A549 (cell line): ENCODE data around the gene MON2. TPM values are rescaled to one million over a fixed set of nuclear protein-coding genes. Genes with fewer than 3 reads are reported as not detected.
A peak's percentile ranks its signal among the peaks of the same experiment; 100 is the strongest.

Experiments used
- BHLHE40 ChIP-seq: IDR thresholded peaks from 2 replicates; pipeline ENCODE4 v1.6.1; 2012; ENCODE audit warnings: low read depth, low read length, inconsistent platforms
- CBX8 ChIP-seq: fragments of 200-600 bp; sonication (generic); IDR thresholded peaks from 2 replicates; pipeline ENCODE4 v1.6.1; 2016
- CHD4 ChIP-seq: fragments of 200-600 bp; sonication (generic); IDR thresholded peaks from 2 replicates; pipeline ENCODE4 v1.6.1; 2016; ENCODE audit warnings: antibody characterized with exemption, mild to moderate bottlenecking, borderline replicate concordance
- ESRRA ChIP-seq: fragments of 150-350 bp; IDR thresholded peaks from 2 replicates; pipeline ENCODE4 v1.6.1; 2014; ENCODE audit warnings: mild to moderate bottlenecking, low read length, borderline replicate concordance
- FOSL2 ChIP-seq, 2 experiments: fragments of 450-650 bp in 1 of 2; fragments of >200 bp in 1 of 2; sonication (Bioruptor Twin) in 1 of 2; formaldehyde crosslinking; IDR thresholded peaks; 2 replicates each; pipeline versions ENCODE4 v1.5.0 to v1.6.1; 2016 to 2020; ENCODE audit warnings: mild to moderate bottlenecking in 1 of 2, moderate library complexity in 1 of 2
- HEYL ChIP-seq: fragments of 250-450 bp; sonication (Bioruptor Pico); IDR thresholded peaks from 2 replicates; pipeline ENCODE4 v1.8.0; 2021; ENCODE audit warnings: mild to moderate bottlenecking, moderate library complexity
- HOXB5 ChIP-seq: fragments of 250-450 bp; sonication (Bioruptor Pico); IDR thresholded peaks from 2 replicates; pipeline ENCODE4 v1.5.0; 2020; ENCODE audit warnings: mild to moderate bottlenecking, moderate library complexity
- JUN ChIP-seq, 2 experiments: fragments of >200 bp; sonication (Bioruptor Twin); formaldehyde crosslinking; IDR thresholded peaks; 2 replicates in 1 of 2; 3 replicates in 1 of 2; pipeline ENCODE4 v1.6.1; 2016 to 2017
- JUNB ChIP-seq: fragments of >200 bp; sonication (Bioruptor Twin); formaldehyde crosslinking; IDR thresholded peaks from 2 replicates; pipeline ENCODE4 v1.6.1; 2016
- MAZ ChIP-seq: fragments of 150-350 bp; IDR thresholded peaks from 2 replicates; pipeline ENCODE4 v1.6.1; 2014; ENCODE audit warnings: antibody characterized with exemption, low read depth, low read length, borderline replicate concordance
- NPAS2 ChIP-seq: fragments of 250-450 bp; sonication (Bioruptor Pico); IDR thresholded peaks from 2 replicates; pipeline ENCODE4 v1.8.0; 2022; ENCODE audit warnings: mild to moderate bottlenecking, moderate library complexity, borderline replicate concordance
- NR3C1 ChIP-seq: fragments of >200 bp; sonication (Bioruptor Twin); formaldehyde crosslinking; IDR thresholded peaks from 3 replicates; pipeline ENCODE4 v1.6.1; 2017
- RAD21 ChIP-seq, 2 experiments: fragments of >200 bp in 1 of 2; sonication (Bioruptor Twin) in 1 of 2; formaldehyde crosslinking in 1 of 2; IDR thresholded peaks in 1 of 2; conservative IDR thresholded peaks in 1 of 2; 2 replicates in 1 of 2; 3 replicates in 1 of 2; pipeline ENCODE4 v1.6.1; 2012 to 2018; ENCODE audit warnings: inconsistent platforms in 1 of 2
- RCOR1 ChIP-seq: fragments of 150-350 bp; IDR thresholded peaks from 2 replicates; pipeline ENCODE4 v1.6.1; 2014; ENCODE audit warnings: antibody characterized with exemption, low read length, low read depth
- RNF2 ChIP-seq: fragments of 200-600 bp; sonication (generic); IDR thresholded peaks from 2 replicates; pipeline ENCODE4 v1.6.1; 2016; ENCODE audit warnings: low read depth, mild to moderate bottlenecking, antibody characterized with exemption, moderate library complexity, borderline replicate concordance
- ZC3H11A ChIP-seq: fragments of 450-650 bp; IDR thresholded peaks from 2 replicates; pipeline ENCODE4 v1.6.1; 2014; ENCODE audit warnings: antibody characterized with exemption, mild to moderate bottlenecking
- ZFP36 ChIP-seq: fragments of 450-650 bp; IDR thresholded peaks from 2 replicates; pipeline ENCODE4 v1.6.1; 2014; ENCODE audit warnings: borderline replicate concordance; ENCODE audit not compliant: partially characterized antibody
- ZNF302 ChIP-seq: fragments of 250-450 bp; sonication (Bioruptor Pico); IDR thresholded peaks from 2 replicates; pipeline ENCODE4 v1.9.0; 2021; ENCODE audit warnings: inconsistent platforms, mild to moderate bottlenecking, moderate library complexity
- ZSCAN20 ChIP-seq: fragments of 250-450 bp; sonication (Bioruptor Pico); IDR thresholded peaks from 2 replicates; pipeline ENCODE4 v1.8.0; 2022; ENCODE audit warnings: mild to moderate bottlenecking, moderate library complexity
- polyA plus RNA-seq, 4 experiments: library from polyadenylated mRNA; depleted of rRNA in 3 of 4; stranded (reverse); fragments of >200 nt; fragmentation: RNase III in 1 of 4; extraction: RNeasy Plus Mini Kit Qiagen cat#74134 plus additional on column Dnase treatment in 1 of 4; gene quantifications; 2 replicates in 3 of 4; 3 replicates in 1 of 4; pipeline ENCODE4 v1.2.3, GENCODE V29; 2011 to 2017
- TF ChIP-seq, protein P1 (sequence below): IDR thresholded peaks from 2 replicates; pipeline ENCODE4 v1.6.1; 2012
- TF ChIP-seq, protein P2 (sequence below): fragments of 200-600 bp; sonication (generic); IDR thresholded peaks from 2 replicates; pipeline ENCODE4 v1.6.1; 2016; ENCODE audit warnings: antibody characterized with exemption, mild to moderate bottlenecking, moderate library complexity
- TF ChIP-seq, protein P3 (sequence below): fragments of 250-450 bp; sonication (Bioruptor Pico); IDR thresholded peaks from 2 replicates; pipeline ENCODE4 v1.5.0; 2020; ENCODE audit warnings: low read depth, mild to moderate bottlenecking, moderate library complexity
- TF ChIP-seq, protein P4 (sequence below): IDR thresholded peaks from 2 replicates; pipeline ENCODE4 v1.6.1; 2012; ENCODE audit warnings: low read depth, borderline replicate concordance

The MON2 gene
- polyA plus RNA-seq, 2 of the 4 experiments (the other 2 are of a cell fraction) = 17.1 to 27.7 TPM

DNA sequence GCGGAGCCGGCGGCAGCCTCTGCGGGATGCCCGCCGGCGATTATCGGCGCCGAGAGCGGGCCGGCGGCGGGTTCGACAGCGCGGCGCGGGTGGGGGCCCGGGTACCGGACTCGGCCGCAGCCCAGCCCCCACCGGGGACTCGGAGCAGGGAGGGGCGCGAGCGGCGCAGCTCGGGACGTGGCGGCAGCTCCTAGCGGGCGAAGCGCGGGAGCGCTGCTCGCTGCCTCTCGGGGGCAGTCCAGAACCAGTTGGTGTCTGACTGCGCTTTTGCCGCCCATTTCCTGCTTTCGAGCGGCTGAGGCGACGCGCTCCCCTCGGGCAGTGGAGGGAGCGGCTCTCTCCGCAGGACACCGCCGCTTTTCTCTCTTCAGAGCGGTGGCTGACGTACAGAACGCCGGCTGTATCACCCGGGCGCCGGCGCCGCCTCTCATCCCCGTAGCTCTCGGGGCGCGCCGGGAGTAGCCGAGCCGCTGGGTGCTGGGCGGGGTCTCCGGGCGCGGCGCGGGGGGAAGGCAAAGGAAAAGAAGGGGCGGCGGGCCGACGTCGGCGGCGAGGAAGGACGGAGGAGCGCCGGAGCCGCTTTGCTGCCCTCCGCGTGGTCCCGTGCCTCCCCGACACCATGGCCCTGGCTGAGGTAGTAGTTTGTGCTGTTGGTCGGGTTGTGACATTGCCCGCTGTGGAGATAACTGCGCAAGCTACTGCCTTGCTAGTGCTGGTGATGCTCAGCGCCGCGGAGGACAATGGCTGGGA lies 136.6 kb downstream of the MON2 start (continued):
- TF ChIP-seq, protein P1, sequence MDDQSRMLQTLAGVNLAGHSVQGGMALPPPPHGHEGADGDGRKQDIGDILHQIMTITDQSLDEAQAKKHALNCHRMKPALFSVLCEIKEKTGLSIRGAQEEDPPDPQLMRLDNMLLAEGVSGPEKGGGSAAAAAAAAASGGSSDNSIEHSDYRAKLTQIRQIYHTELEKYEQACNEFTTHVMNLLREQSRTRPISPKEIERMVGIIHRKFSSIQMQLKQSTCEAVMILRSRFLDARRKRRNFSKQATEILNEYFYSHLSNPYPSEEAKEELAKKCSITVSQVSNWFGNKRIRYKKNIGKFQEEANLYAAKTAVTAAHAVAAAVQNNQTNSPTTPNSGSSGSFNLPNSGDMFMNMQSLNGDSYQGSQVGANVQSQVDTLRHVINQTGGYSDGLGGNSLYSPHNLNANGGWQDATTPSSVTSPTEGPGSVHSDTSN = peak; percentile 1; the same call in 1 of the 2 replicates
- TF ChIP-seq NR3C1 (no peak), MAZ (peak; percentile 67; the same call in 1 of the 2 replicates), CBX8 (no peak), ZNF302 (CRISPR knock-in tag) (no peak), RNF2 (no peak), RAD21 (conservative IDR thresholded peaks at IDR 0.05 in 1 of 2, IDR thresholded peaks at IDR 0.05 in 1 of 2) (peak; percentile 34 to 50; a peak in 4 of 5 replicates), FOSL2 (IDR thresholded peaks at IDR 0.05) (no peak), FOSL2 (CRISPR knock-in tag; IDR thresholded peaks at IDR 0.05) (peak; percentile 20; the same call in 1 of the 2 replicates), RCOR1 (no peak), HOXB5 (CRISPR knock-in tag) (no peak), JUN (IDR thresholded peaks at IDR 0.05) (peak; percentile 32 to 96), ZFP36 (no peak), ZSCAN20 (CRISPR knock-in tag) (no peak), ZC3H11A (no peak), BHLHE40 (no peak), HEYL (CRISPR knock-in tag) (no peak), ESRRA (no peak), JUNB (no peak), CHD4 (no peak), NPAS2 (CRISPR knock-in tag) (no peak)
- TF ChIP-seq, protein P2, sequence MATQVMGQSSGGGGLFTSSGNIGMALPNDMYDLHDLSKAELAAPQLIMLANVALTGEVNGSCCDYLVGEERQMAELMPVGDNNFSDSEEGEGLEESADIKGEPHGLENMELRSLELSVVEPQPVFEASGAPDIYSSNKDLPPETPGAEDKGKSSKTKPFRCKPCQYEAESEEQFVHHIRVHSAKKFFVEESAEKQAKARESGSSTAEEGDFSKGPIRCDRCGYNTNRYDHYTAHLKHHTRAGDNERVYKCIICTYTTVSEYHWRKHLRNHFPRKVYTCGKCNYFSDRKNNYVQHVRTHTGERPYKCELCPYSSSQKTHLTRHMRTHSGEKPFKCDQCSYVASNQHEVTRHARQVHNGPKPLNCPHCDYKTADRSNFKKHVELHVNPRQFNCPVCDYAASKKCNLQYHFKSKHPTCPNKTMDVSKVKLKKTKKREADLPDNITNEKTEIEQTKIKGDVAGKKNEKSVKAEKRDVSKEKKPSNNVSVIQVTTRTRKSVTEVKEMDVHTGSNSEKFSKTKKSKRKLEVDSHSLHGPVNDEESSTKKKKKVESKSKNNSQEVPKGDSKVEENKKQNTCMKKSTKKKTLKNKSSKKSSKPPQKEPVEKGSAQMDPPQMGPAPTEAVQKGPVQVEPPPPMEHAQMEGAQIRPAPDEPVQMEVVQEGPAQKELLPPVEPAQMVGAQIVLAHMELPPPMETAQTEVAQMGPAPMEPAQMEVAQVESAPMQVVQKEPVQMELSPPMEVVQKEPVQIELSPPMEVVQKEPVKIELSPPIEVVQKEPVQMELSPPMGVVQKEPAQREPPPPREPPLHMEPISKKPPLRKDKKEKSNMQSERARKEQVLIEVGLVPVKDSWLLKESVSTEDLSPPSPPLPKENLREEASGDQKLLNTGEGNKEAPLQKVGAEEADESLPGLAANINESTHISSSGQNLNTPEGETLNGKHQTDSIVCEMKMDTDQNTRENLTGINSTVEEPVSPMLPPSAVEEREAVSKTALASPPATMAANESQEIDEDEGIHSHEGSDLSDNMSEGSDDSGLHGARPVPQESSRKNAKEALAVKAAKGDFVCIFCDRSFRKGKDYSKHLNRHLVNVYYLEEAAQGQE = no peak
- TF ChIP-seq, protein P3, sequence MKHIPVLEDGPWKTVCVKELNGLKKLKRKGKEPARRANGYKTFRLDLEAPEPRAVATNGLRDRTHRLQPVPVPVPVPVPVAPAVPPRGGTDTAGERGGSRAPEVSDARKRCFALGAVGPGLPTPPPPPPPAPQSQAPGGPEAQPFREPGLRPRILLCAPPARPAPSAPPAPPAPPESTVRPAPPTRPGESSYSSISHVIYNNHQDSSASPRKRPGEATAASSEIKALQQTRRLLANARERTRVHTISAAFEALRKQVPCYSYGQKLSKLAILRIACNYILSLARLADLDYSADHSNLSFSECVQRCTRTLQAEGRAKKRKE = no peak
- TF ChIP-seq, protein P4, sequence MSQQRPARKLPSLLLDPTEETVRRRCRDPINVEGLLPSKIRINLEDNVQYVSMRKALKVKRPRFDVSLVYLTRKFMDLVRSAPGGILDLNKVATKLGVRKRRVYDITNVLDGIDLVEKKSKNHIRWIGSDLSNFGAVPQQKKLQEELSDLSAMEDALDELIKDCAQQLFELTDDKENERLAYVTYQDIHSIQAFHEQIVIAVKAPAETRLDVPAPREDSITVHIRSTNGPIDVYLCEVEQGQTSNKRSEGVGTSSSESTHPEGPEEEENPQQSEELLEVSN = no peak
